ENCODE data around the gene CCDC192. TPM values are rescaled to one million over a fixed set of nuclear protein-coding genes. Genes with fewer than 3 reads are reported as not detected.

The CCDC192 gene
- total and polyA plus RNA-seq, 2 of the 4 experiments (the other 2 are of a cell fraction): not detected

GRCh38 chr5:127849891-127850290, 146.7 kb downstream of the CCDC192 start:
- H3K14ac ChIP-seq (replicated peaks; ENCODE audit: low read depth, low read length): no peak overlapping the region
- H4K20me1 ChIP-seq (ENCODE audit: insufficient read depth, low read length): no peaks in the 10 kb centered on the region
- H3K4me2 ChIP-seq (ENCODE audit: low read depth, low read length): no peak overlapping the region
- no peak overlapping the region for H4K91ac ChIP-seq (ENCODE audit: insufficient read depth, low read depth, low read length)
- no peaks in the 10 kb centered on the region for H3K4me1 ChIP-seq (ENCODE audit: control insufficient read depth, insufficient read depth, low read length)
- no peak for ATAC-seq (ENCODE audit: low read depth)
- no peaks in the 10 kb centered on the region for H3K9me1 ChIP-seq (ENCODE audit: insufficient read depth, low read length)
- H2AK5ac ChIP-seq (ENCODE audit: low read depth, low read length): no peak overlapping the region
- no peak overlapping the region for H3K18ac ChIP-seq (ENCODE audit: low read depth, low read length)
- H2AFZ ChIP-seq (replicated peaks; ENCODE audit: low read length, poor library complexity): no peak overlapping the region
- no peak overlapping the region for H3K4ac ChIP-seq (ENCODE audit: low read depth, low read length)
- H3K79me1 ChIP-seq (ENCODE audit: low read depth in 1 of 2, low read length in 2 of 2): no peaks in the 10 kb centered on the region
- no peak overlapping the region for H4K5ac ChIP-seq (ENCODE audit: low read depth, low read length)
- no peaks in the 10 kb centered on the region for H3K36me3 ChIP-seq (ENCODE audit: control insufficient read depth, insufficient read depth, low read length)
- H3K56ac ChIP-seq (ENCODE audit: extremely low read depth, insufficient read depth, low read length): no peak overlapping the region
- ChIA-PET CTCF (no interaction called here), POLR2A (ENCODE audit: unreplicated experiment) (no interaction called here)
- dilution Hi-C loops (cut with HindIII; ENCODE audit: low sequenced_read_pairs, unreplicated experiment): no loop called here
- WGBS, 2 experiments (ENCODE audit: extremely low coverage in 2 of 2, insufficient read length in 1 of 2): no CpG with 5 or more reads among the region's 4 CpGs
- BruUV-seq (replicated peaks): no TSS peak
- H2BK15ac ChIP-seq (ENCODE audit: low read depth, low read length): no peak overlapping the region
- H2AK9ac ChIP-seq (replicated peaks; ENCODE audit: low read depth, low read length, poor library complexity): no peak overlapping the region
- H3K9me3 ChIP-seq (ENCODE audit: control insufficient read depth, insufficient read depth, low read length): no peaks in the 10 kb centered on the region
- DNase-seq: no peak
- no peak overlapping the region for H2BK120ac ChIP-seq (ENCODE audit: low read depth, low read length)
- H2BK20ac ChIP-seq (ENCODE audit: low read depth, low read length): no peak overlapping the region
- H3K23ac ChIP-seq (ENCODE audit: low read depth, low read length): no peak overlapping the region
- no peaks in the 10 kb centered on the region for H3K27me3 ChIP-seq (ENCODE audit: control insufficient read depth, insufficient read depth, low read length)
- intact Hi-C loops (cut with micrococcal nuclease): no loop called here
- in situ Hi-C loops (cut with MboI; ENCODE audit: low sequenced_read_pairs): no loop called here
- H4K8ac ChIP-seq (ENCODE audit: low read depth in 2 of 2, low read length in 2 of 2): no peak overlapping the region
- H2BK5ac ChIP-seq (ENCODE audit: low read depth, low read length, poor library complexity, severe bottlenecking): no peak overlapping the region
- no peak overlapping the region for H3K27ac ChIP-seq (ENCODE audit: insufficient read depth, low read length)
- H3K9ac ChIP-seq (ENCODE audit: low read depth, low read length): no peak overlapping the region
- TF ChIP-seq, protein P1, sequence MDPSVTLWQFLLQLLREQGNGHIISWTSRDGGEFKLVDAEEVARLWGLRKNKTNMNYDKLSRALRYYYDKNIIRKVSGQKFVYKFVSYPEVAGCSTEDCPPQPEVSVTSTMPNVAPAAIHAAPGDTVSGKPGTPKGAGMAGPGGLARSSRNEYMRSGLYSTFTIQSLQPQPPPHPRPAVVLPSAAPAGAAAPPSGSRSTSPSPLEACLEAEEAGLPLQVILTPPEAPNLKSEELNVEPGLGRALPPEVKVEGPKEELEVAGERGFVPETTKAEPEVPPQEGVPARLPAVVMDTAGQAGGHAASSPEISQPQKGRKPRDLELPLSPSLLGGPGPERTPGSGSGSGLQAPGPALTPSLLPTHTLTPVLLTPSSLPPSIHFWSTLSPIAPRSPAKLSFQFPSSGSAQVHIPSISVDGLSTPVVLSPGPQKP (IDR thresholded peaks at IDR 0.05; ENCODE audit: borderline replicate concordance, low read depth, low read length): no peak
- TF ChIP-seq, protein P2, sequence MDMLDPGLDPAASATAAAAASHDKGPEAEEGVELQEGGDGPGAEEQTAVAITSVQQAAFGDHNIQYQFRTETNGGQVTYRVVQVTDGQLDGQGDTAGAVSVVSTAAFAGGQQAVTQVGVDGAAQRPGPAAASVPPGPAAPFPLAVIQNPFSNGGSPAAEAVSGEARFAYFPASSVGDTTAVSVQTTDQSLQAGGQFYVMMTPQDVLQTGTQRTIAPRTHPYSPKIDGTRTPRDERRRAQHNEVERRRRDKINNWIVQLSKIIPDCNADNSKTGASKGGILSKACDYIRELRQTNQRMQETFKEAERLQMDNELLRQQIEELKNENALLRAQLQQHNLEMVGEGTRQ (IDR thresholded peaks at IDR 0.05; ENCODE audit: low read depth, low read length): no peak
- TF ChIP-seq RFX5 (IDR thresholded peaks at IDR 0.05; ENCODE audit: low read depth, low read length) (no peak), SMC3 (IDR thresholded peaks at IDR 0.05; ENCODE audit: low read depth, low read length) (no peak), NFE2L2 (IDR thresholded peaks at IDR 0.05; ENCODE audit: low read depth, low read length) (no peak), CEBPB (IDR thresholded peaks at IDR 0.05; ENCODE audit: low read depth, low read length) (no peak), MAFK (IDR thresholded peaks at IDR 0.05; ENCODE audit: low read depth, low read length) (no peak), BHLHE40 (IDR thresholded peaks at IDR 0.05; ENCODE audit: low read depth, low read length) (no peak), POLR2A (IDR thresholded peaks at IDR 0.05; ENCODE audit: low read depth, low read length) (no peak), FOS (IDR thresholded peaks at IDR 0.05; ENCODE audit: low read depth, low read length) (no peak), MAZ (IDR thresholded peaks at IDR 0.05; ENCODE audit: borderline replicate concordance, low read depth, low read length) (no peak), RCOR1 (IDR thresholded peaks at IDR 0.05; ENCODE audit: insufficient replicate concordance, low read length) (no peak), CHD1 (IDR thresholded peaks at IDR 0.05; ENCODE audit: low read depth, low read length) (no peak), MXI1 (IDR thresholded peaks at IDR 0.05; ENCODE audit: borderline replicate concordance, low read depth, low read length) (no peak), RAD21 (IDR thresholded peaks at IDR 0.05; ENCODE audit: low read length) (no peak)
- TF ChIP-seq, protein P3, sequence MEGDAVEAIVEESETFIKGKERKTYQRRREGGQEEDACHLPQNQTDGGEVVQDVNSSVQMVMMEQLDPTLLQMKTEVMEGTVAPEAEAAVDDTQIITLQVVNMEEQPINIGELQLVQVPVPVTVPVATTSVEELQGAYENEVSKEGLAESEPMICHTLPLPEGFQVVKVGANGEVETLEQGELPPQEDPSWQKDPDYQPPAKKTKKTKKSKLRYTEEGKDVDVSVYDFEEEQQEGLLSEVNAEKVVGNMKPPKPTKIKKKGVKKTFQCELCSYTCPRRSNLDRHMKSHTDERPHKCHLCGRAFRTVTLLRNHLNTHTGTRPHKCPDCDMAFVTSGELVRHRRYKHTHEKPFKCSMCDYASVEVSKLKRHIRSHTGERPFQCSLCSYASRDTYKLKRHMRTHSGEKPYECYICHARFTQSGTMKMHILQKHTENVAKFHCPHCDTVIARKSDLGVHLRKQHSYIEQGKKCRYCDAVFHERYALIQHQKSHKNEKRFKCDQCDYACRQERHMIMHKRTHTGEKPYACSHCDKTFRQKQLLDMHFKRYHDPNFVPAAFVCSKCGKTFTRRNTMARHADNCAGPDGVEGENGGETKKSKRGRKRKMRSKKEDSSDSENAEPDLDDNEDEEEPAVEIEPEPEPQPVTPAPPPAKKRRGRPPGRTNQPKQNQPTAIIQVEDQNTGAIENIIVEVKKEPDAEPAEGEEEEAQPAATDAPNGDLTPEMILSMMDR (conservative IDR thresholded peaks at IDR 0.05; ENCODE audit: low read depth, low read length): no peak
- no peak overlapping the region for H3K4me3 ChIP-seq (ENCODE audit: insufficient read depth, low read depth, low read length)

Data from IMR-90 (cell line).